ENCODE results near the gene OR9A4.
"Not testable (repeated sequence)": the region's sequence is repeated elsewhere in the genome, so short reads cannot be mapped to it uniquely, and the experiment has no call there.

Gene OR9A4

GRCh38 chr7:141916099-141916498 lies at the start of gene OR9A4:
OR9A4 (plus strand) TSS chr7:141916399; CDS start chr7:141918876, 2,477 bp downstream.
- in situ Hi-C loops (cut with MboI; ENCODE audit: low sequenced_read_pairs), result no loop called here

GRCh38 chr7:141866974-141867373 lies 49.2 kb upstream of the OR9A4 start:
- in situ Hi-C loops (cut with MboI; ENCODE audit: low sequenced_read_pairs), result no loop called here

GRCh38 chr7:141872931-141873330 lies 43.3 kb upstream of the OR9A4 start:
- in situ Hi-C loops (cut with MboI; ENCODE audit: low sequenced_read_pairs), result no loop called here

GRCh38 chr7:141874787-141875186 lies 41.4 kb upstream of the OR9A4 start:
- in situ Hi-C loops (cut with MboI; ENCODE audit: low sequenced_read_pairs), result no loop called here

- in situ Hi-C loops (cut with MboI; ENCODE audit: low sequenced_read_pairs), result no loop called here
Observed at GRCh38 chr7:141875453-141875852, 40.7 kb upstream of the OR9A4 start.

GRCh38 chr7:141876371-141876770 lies 39.8 kb upstream of the OR9A4 start:
- in situ Hi-C loops (cut with MboI; ENCODE audit: low sequenced_read_pairs), result no loop called here

GRCh38 chr7:141877365-141877764 lies 38.8 kb upstream of the OR9A4 start:
- in situ Hi-C loops (cut with MboI; ENCODE audit: low sequenced_read_pairs), result no loop called here

- in situ Hi-C loops (cut with MboI; ENCODE audit: low sequenced_read_pairs), result no loop called here
Observed at GRCh38 chr7:141880960-141881359, 35.2 kb upstream of the OR9A4 start.

GRCh38 chr7:141884539-141885225 lies 31.5 kb upstream of the OR9A4 start:
- in situ Hi-C loops (cut with MboI; ENCODE audit: low sequenced_read_pairs), result no loop called here

- in situ Hi-C loops (cut with MboI; ENCODE audit: low sequenced_read_pairs), result no loop called here
Observed at GRCh38 chr7:141889321-141889720, 26.9 kb upstream of the OR9A4 start.

GRCh38 chr7:141891336-141891735 lies 24.9 kb upstream of the OR9A4 start:
- in situ Hi-C loops (cut with MboI; ENCODE audit: low sequenced_read_pairs), result no loop called here

GRCh38 chr7:141899366-141899765 lies 16.8 kb upstream of the OR9A4 start:
- in situ Hi-C loops (cut with MboI; ENCODE audit: low sequenced_read_pairs), result not testable (repeated sequence)

GRCh38 chr7:141906285-141906684 lies 9.9 kb upstream of the OR9A4 start:
- in situ Hi-C loops (cut with MboI; ENCODE audit: low sequenced_read_pairs), result no loop called here

- in situ Hi-C loops (cut with MboI; ENCODE audit: low sequenced_read_pairs), result no loop called here
Observed at GRCh38 chr7:141911391-141911790, 4.8 kb upstream of the OR9A4 start.

- in situ Hi-C loops (cut with MboI; ENCODE audit: low sequenced_read_pairs), result no loop called here
Observed at GRCh38 chr7:141915565-141915964, 634 bp upstream of the OR9A4 start.

GRCh38 chr7:141920281-141920680 lies 4.1 kb downstream of the OR9A4 start:
- in situ Hi-C loops (cut with MboI; ENCODE audit: low sequenced_read_pairs), result no loop called here

GRCh38 chr7:141928146-141928844 lies 12.1 kb downstream of the OR9A4 start:
- in situ Hi-C loops (cut with MboI; ENCODE audit: low sequenced_read_pairs), result no loop called here

GRCh38 chr7:141928845-141929195 lies 12.6 kb downstream of the OR9A4 start:
- in situ Hi-C loops (cut with MboI; ENCODE audit: low sequenced_read_pairs), result no loop called here

- in situ Hi-C loops (cut with MboI; ENCODE audit: low sequenced_read_pairs), result no loop called here
Observed at GRCh38 chr7:141930211-141930610, 14.0 kb downstream of the OR9A4 start.

- in situ Hi-C loops (cut with MboI; ENCODE audit: low sequenced_read_pairs), result no loop called here
Observed at GRCh38 chr7:141941075-141941474, 24.9 kb downstream of the OR9A4 start.

GRCh38 chr7:141943846-141944245 lies 27.6 kb downstream of the OR9A4 start:
- in situ Hi-C loops (cut with MboI; ENCODE audit: low sequenced_read_pairs), result no loop called here

- in situ Hi-C loops (cut with MboI; ENCODE audit: low sequenced_read_pairs), result no loop called here
Observed at GRCh38 chr7:141944811-141945210, 28.6 kb downstream of the OR9A4 start.

- in situ Hi-C loops (cut with MboI; ENCODE audit: low sequenced_read_pairs), result no loop called here
Observed at GRCh38 chr7:141945356-141945755, 29.2 kb downstream of the OR9A4 start.

Measured in HL-60/S4 (cell line).